ENCODE data around the gene GPR55. TPM values are rescaled to one million over a fixed set of nuclear protein-coding genes. Genes with fewer than 3 reads are reported as not detected.

Gene GPR55
- total and polyA plus RNA-seq, 2 donors (not counting 1 experiment from before 2014, with no cell fraction given) = 3.0 to 4.1 TPM

DNA sequence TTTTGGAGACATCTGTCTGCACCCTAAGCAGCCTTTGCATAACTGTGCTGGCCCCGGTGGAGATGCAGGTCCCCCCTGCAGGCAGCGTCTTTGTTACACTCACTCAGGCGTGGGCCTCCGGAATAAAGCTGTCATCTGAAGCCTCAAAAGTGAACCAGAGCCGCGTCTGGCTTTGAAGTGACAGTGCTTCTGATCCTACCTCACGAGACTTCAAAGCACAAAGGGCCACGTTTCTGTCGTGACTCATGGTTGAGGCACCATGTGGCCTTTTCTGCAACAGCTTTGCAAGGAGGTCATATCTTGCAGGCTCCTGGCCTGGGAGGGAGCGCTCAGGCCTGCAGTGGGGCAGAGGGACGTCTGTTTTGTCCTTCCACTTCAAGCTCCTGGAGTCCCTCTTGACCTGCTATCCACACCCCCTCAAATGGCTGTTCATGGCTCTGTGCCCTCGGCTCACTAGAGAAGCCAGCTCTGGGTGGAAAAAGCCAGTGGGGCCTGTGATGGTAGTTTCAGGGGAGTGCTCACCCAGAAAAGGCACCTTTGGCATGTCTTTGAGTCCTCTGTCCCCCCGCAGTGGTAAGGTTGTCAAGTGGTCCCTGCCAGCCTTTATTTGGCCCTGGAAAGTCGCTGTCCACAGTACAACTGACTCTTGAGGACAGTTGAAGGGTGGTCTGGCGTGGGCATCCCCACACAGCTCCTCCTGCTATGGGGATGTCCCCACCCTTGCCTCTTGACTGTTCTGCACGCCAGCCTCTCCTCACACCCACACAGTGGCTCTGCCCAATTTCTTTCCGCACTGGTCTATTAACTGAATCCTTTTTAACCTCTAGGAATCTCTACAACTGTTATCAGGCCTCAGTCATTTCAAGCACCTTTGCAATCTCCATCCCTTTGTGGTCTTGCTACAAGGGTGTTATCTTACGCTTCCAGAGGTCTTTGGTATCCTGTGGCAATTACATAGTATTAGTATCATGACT lies 19.3 kb downstream of the GPR55 start:
- H3K27me3 ChIP-seq (replicated peaks in 1 of 4; ENCODE audit: control extremely low read depth in 1 of 4, control insufficient read depth in 3 of 4, insufficient read depth in 4 of 4, low read length in 3 of 4) = no peaks in the 10 kb centered on the region
- intact Hi-C loops (cut with micrococcal nuclease) = no loop called here
- POLR2A ChIA-PET = no interaction called here
- H3K9me3 ChIP-seq (ENCODE audit: control extremely low read depth in 1 of 3, control insufficient read depth in 2 of 3, insufficient read depth in 1 of 3, low read length in 2 of 3) = no peaks in the 10 kb centered on the region
- H3K27me3 Mint-ChIP-seq = no peaks in the 10 kb centered on the region
- no peak overlapping the region for H3K27ac ChIP-seq (ENCODE audit: low read length in 2 of 2)
- H3K9me3 Mint-ChIP-seq (ENCODE audit: insufficient read depth) = no peaks in the 10 kb centered on the region
- H3K9ac ChIP-seq (ENCODE audit: low read length) = no peak overlapping the region
- no peak overlapping the region for H3K4me3 ChIP-seq (ENCODE audit: control extremely low read depth in 1 of 5, extremely low read depth in 1 of 5, insufficient read depth in 1 of 5, low read depth in 2 of 5, low read length in 4 of 5)
- no peak overlapping the region for H3K27ac Mint-ChIP-seq
- CTCF ChIA-PET = interaction anchor here (0.9 to 5.2 kb wide), 3 partner anchors 57 to 81 kb away, joined by 3 to 61 read pairs (median 8); no protein-coding TSS in a partner anchor
- H3K36me3 ChIP-seq (replicated peaks in 1 of 2; ENCODE audit: control extremely low read depth in 1 of 2, control insufficient read depth in 1 of 2, extremely low read depth in 1 of 2, insufficient read depth in 2 of 2, low read length in 1 of 2) = no peaks in the 10 kb centered on the region
- H2AFZ ChIP-seq (ENCODE audit: insufficient read depth, low read depth, low read length, poor library complexity, severe bottlenecking) = no peak overlapping the region
- no peak for DNase-seq
- peaks cover 13 to 28% of the 10 kb centered on the region in 2 donors for H3K4me1 ChIP-seq (ENCODE audit: control insufficient read depth in 2 of 2, insufficient read depth in 2 of 2, low read length in 2 of 2)
- no peak overlapping the region for H3K4me2 ChIP-seq (replicated peaks; ENCODE audit: low read depth, low read length, poor library complexity, severe bottlenecking)
- no peak for ATAC-seq (ENCODE audit: low read depth)
- no peaks in the 10 kb centered on the region for H4K20me1 ChIP-seq (ENCODE audit: control insufficient read depth, insufficient read depth, low read length, poor library complexity, severe bottlenecking)
- H3K79me2 ChIP-seq (ENCODE audit: control insufficient read depth, insufficient read depth, low read length) = no peaks in the 10 kb centered on the region
- H3K4me3 Mint-ChIP-seq = no peak overlapping the region
- no peak for TF ChIP-seq EZH2 (IDR thresholded peaks at IDR 0.05; ENCODE audit: borderline replicate concordance, insufficient read depth, low read depth, low read length, poor library complexity, severe bottlenecking)
- TF ChIP-seq, protein P1, sequence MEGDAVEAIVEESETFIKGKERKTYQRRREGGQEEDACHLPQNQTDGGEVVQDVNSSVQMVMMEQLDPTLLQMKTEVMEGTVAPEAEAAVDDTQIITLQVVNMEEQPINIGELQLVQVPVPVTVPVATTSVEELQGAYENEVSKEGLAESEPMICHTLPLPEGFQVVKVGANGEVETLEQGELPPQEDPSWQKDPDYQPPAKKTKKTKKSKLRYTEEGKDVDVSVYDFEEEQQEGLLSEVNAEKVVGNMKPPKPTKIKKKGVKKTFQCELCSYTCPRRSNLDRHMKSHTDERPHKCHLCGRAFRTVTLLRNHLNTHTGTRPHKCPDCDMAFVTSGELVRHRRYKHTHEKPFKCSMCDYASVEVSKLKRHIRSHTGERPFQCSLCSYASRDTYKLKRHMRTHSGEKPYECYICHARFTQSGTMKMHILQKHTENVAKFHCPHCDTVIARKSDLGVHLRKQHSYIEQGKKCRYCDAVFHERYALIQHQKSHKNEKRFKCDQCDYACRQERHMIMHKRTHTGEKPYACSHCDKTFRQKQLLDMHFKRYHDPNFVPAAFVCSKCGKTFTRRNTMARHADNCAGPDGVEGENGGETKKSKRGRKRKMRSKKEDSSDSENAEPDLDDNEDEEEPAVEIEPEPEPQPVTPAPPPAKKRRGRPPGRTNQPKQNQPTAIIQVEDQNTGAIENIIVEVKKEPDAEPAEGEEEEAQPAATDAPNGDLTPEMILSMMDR (IDR thresholded peaks at IDR 0.05) = no peak
- peaks cover 24% of the 10 kb centered on the region for H3K4me1 Mint-ChIP-seq
- 40% methylated on average over 13 of the region's 18 CpGs for WGBS (ENCODE audit: insufficient coverage)

Measured in B cell (primary cell).